ENCODE measurements around the gene RGMA. TPM values are rescaled to one million over a fixed set of nuclear protein-coding genes. Genes with fewer than 3 reads are reported as not detected.
A peak's percentile ranks its signal among the peaks of the same experiment; 100 is the strongest.
"Not testable (repeated sequence)": the region's sequence is repeated elsewhere in the genome, so short reads cannot be mapped to it uniquely, and the experiment has no call there.

The RGMA gene
- total RNA-seq, 1 donor from 2014 or later, result 6.1 TPM

GRCh38 chr15:93036951-93037819 is 51.8 kb downstream of the RGMA start:
- DNase-seq (ENCODE audit: low spot score in 2 of 2) (peak; percentile 64 to 72), FAIRE-seq (no peak)

DNA sequence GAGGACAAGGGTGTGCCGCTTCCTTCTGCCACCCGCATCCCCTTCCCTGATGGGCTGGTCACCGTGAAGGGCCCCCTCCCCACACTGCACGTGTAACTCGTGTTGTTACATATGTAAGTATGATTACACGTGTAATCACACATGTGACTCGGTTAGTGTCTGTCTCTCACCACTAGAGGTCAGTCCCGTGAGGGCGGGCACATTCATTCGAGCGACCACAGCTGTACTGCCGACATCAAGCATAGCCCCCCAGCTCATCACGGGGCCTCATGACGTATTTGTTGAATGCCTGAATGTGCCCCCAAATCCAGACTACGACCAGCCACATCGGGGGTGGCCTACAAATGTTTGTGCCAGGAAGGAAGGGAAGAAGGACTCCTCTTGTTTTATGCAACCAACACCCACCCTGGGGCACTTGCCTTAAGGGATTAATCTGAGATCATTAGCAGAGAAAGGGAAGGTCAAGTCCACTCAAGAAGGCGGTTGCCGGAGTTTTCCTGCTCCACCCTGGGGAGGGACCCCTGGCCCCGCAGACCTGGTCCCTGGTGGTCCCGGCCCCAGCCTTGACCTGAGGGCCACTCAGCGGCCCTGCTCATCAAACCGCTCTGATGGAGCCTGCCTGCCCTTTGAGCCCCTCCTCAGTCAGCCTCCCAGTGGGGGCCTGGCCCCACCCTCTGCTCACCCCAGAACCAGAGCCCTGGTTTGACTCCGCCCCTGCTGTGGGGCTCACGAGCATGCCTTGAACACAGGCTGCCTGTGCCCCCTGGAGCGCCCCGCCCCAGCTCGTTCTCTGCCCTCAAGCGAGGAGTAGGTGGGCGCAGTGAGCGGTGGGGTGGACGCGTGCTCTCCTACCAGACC is 52.8 kb downstream of the RGMA start:
- DNase-seq (ENCODE audit: low spot score in 2 of 2) (peak in 1 of 2 donors; percentile 52), FAIRE-seq (no peak)

- FAIRE-seq, result no peak
- DNase-seq (ENCODE audit: low spot score in 2 of 2), result peak in 1 of 2 donors; percentile 4
Observed at GRCh38 chr15:93035092-93035915, 53.7 kb downstream of the RGMA start.

GRCh38 chr15:93034512-93034911 is 54.5 kb downstream of the RGMA start:
- no peak for FAIRE-seq
- peak in 1 of 2 donors; percentile 7 for DNase-seq (ENCODE audit: low spot score in 2 of 2)

DNA sequence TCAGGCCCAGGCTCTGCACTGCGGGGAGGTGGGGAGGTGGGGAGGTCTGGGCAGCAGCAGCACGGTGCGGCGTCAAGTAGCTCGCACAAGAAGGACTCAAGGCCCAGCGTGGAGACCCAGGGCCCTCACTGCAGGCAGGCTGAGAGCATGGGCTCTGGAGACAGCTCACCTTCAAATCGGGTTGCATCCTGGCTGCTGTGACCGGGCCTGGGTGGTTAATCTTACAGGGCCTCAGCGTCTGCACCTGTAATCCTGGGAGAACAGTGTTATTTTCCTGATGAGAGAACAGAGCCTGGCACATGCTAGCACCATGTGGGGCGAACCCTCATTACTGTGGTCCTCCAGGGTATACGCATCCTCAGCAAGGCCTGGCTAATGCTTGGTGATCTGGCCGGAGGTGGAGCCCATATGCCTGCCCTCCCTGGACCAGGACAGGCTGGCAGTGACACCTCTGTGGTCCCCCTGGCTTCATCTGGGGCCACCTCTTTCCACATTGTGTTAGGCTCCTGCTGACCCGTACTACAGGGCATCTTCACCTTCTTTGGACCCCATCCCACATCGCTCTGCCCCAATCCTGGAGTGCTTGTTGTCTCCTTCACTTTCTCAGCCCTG is 55.5 kb downstream of the RGMA start:
- FAIRE-seq (no peak), DNase-seq (ENCODE audit: low spot score in 2 of 2) (no peak)

DNA sequence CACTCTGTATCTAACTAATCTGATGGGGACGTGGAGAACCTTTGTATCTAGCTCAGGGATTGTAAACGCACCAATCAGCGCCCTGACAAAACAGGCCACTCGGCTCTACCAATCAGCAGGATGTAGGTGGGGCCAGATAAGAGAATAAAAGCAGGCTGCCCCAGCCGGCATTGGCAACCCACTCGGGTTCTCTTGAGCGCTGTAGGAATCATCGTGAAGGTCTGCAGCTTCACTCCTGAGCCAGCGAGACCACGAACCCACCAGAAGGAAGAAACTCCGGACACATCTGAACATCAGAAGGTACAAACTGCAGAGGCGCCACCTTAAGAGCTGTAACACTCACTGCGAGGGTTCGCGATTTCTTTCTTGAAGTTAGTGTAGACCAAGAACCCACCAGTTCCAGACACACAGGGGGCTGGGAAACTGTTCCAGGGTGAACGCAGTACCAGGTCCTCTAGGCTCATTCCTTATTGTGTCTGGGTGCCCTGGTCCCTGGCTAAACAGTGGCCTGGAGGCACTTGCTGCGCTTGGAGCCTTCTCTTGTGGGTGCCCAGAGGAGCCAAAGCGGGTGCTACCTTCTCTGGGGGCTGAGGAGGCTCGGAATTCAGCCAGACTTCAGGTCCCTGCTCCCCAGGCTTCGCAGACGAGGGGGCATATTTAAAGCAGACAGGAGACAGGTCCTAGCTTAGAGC is 56.4 kb downstream of the RGMA start:
- FAIRE-seq; DNase-seq (ENCODE audit: low spot score in 2 of 2): not testable (repeated sequence)

GRCh38 chr15:93031557-93032384 is 57.2 kb downstream of the RGMA start:
- not testable (repeated sequence) for FAIRE-seq; DNase-seq (ENCODE audit: low spot score in 2 of 2)

DNA sequence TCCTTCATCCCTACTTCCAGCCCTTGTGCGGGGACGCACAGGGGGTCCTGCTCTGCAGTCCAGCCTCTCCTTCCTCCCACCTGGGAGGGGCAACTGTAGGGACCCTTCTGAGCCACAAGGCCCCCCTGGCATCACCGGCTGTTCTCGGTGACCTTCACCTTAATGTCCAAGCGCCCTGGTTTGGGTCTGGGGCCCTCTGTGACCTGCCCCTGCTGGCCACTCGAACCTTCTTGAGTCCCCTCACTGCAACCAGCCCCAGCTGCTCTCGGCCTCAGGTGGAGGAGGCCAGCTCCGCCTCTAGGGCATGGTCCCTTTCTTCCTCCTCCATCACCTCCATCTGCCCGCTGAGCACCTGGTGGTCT is 57.9 kb downstream of the RGMA start:
- FAIRE-seq (no peak), DNase-seq (ENCODE audit: low spot score in 2 of 2) (peak in 1 of 2 donors; percentile 12)

DNA sequence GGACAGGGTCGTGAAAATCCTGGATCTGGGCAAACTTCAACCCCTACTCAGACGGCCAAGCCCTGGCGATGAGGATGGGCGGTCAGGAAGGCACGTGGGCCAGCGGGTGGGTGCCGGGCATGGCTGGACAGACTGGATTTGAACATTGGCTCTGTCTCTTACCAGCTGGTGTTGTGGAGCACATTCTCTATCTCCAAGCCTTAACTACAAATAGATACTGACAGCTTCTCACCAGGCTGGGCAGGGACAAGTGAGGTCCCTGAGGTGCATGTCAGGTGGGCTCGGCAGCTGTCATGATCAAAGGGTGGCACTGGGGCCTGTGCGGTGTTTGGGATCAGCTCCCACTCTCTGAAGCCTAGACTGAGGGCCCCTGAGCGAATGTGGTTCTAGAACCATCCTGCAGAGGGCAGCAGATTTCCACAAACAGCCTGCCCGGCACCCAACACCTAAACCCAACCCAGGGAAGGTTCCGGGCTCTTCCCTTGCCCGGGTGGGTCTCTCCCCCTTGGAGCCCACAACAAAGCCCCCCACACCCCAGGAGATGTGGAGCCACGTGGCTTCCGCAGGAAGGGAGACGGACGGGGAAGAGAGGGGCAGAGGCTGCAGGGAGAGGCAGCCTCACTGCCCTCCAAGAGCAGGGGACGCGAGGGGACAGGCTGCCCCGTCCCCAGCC is 58.4 kb downstream of the RGMA start:
- peak; percentile 79 to 87 for DNase-seq (ENCODE audit: low spot score in 2 of 2)
- FAIRE-seq, result no peak

- DNase-seq (ENCODE audit: low spot score in 2 of 2) (peak in 1 of 2 donors; percentile 14), FAIRE-seq (no peak)
Observed at GRCh38 chr15:93029836-93030429, 59.1 kb downstream of the RGMA start.

DNA sequence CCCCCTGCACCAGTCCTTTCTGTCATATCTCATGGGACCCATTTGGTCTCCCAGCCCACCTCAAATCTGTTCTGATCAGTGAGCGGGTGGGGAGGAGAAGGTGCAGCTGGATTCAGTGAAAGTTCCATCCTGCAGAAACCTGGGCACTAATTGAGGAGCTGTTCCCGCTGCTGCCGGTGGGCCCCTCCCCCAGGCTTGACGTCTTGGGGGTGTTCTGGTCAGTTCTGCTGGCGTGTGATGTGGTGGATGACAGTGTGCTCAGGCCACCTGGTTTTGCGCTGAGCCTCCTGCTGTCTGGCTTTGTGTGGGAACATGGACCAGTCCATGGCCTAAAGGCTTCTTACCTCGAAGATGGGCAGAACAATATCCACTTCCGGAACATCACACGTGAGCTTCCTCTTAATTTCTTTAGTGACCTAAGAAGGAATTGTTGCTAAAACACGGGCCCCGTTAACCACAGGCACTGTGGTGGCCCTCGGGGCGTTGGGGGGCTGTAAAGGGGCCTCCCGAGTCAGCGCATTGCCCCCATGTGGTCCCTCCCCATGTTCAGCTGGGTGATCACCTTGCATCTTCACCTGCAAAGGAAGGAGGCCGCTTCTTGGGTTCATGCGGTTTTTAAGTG is 59.7 kb downstream of the RGMA start:
- no peak for FAIRE-seq
- DNase-seq (ENCODE audit: low spot score in 2 of 2), result peak in 1 of 2 donors; percentile 23

- peak; percentile 40 to 63 for DNase-seq (ENCODE audit: low spot score in 2 of 2)
- FAIRE-seq, result no peak
Observed at GRCh38 chr15:93028632-93029213, 60.3 kb downstream of the RGMA start.

DNA sequence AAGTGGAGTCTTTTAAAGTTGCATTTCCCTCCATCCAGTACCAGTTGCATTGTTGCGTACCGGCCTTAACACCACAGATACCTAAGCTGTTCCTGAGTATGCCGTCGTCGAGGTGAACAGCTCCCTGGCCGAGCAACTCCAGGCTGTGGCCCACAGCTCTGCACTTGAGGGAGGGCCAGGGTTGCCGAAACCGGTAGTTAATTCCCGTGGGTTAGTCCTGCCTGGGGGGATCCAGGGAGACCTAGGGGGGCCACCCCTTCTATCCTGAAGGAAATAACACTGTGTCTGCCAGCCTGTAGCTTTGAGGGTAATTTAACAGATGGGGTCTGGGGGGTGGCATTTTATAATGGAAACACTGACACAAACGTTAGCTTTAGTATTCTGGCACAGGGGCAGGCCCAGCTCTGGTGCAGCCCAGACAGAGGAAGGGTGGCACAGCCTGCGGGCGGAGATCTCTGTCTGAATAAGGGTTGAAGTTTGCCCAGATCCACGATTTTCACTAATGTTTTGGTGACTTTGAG is 60.8 kb downstream of the RGMA start:
- peak in 1 of 2 donors; percentile 10 for DNase-seq (ENCODE audit: low spot score in 2 of 2)

GRCh38 chr15:93027413-93027812 is 61.6 kb downstream of the RGMA start:
- DNase-seq (ENCODE audit: low spot score in 2 of 2) (no peak), FAIRE-seq (no peak)

More for the DNA sequence above, 60.8 kb downstream of the RGMA start:
- no peak for FAIRE-seq

GRCh38 chr15:93026380-93026817 is 62.6 kb downstream of the RGMA start:
- no peak for FAIRE-seq

DNA sequence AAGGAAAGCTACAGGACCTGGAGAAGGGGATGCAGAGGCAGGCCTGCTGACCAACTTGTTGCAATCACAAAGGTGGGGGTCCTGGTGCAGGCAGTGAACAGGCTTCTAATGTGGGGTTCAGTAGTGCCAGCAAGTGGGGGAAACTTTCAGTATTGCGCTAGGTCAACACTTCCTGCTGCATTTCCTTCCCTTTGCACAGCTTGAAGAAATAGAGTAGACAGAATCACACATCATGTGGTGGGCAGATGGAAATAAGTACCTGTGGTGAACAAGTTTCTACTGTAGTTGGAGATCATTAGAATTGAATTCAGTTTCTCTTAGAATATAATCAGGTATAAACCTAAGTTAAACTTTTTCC is 63.4 kb downstream of the RGMA start:
- FAIRE-seq (no peak), DNase-seq (ENCODE audit: low spot score in 2 of 2) (no peak)

More at GRCh38 chr15:93026380-93026817, 62.6 kb downstream of the RGMA start:
- no peak for DNase-seq (ENCODE audit: low spot score in 2 of 2)
